Measurements from ENCODE around the gene NKX2-2.
"Not testable (repeated sequence)": the region's sequence is repeated elsewhere in the genome, so short reads cannot be mapped to it uniquely, and the experiment has no call there.

NKX2-2 gene

GRCh38 chr20:21508230-21509078 lies 5.4 kb downstream of the NKX2-2 start:
- DNase-seq (ENCODE audit: low read depth, low spot score), result no peak

- no peak for DNase-seq (ENCODE audit: low read depth, low spot score)
These were observed 6.2 kb downstream of the NKX2-2 start for GRCh38 chr20:21507400-21508229.

- peak; percentile 39 for DNase-seq (ENCODE audit: low read depth, low spot score)
These were observed 7.9 kb downstream of the NKX2-2 start for GRCh38 chr20:21505810-21506530.

GRCh38 chr20:21505161-21505809 lies 8.6 kb downstream of the NKX2-2 start:
- DNase-seq (ENCODE audit: low read depth, low spot score), result peak; percentile 58

- no peak for DNase-seq (ENCODE audit: low read depth, low spot score)
These were observed 9.5 kb downstream of the NKX2-2 start for GRCh38 chr20:21504323-21504722.

- DNase-seq (ENCODE audit: low read depth, low spot score), result no peak
These were observed 10.5 kb downstream of the NKX2-2 start for GRCh38 chr20:21503345-21503744.

- DNase-seq (ENCODE audit: low read depth, low spot score), result no peak
These were observed 12.7 kb downstream of the NKX2-2 start for GRCh38 chr20:21501184-21501583.

GRCh38 chr20:21500599-21500998 lies 13.3 kb downstream of the NKX2-2 start:
- DNase-seq (ENCODE audit: low read depth, low spot score), result no peak

- no peak for DNase-seq (ENCODE audit: low read depth, low spot score)
These were observed 14.2 kb downstream of the NKX2-2 start for GRCh38 chr20:21499641-21500040.

GRCh38 chr20:21498635-21499034 lies 15.2 kb downstream of the NKX2-2 start:
- no peak for DNase-seq (ENCODE audit: low read depth, low spot score)

GRCh38 chr20:21498195-21498594 lies 15.7 kb downstream of the NKX2-2 start:
- DNase-seq (ENCODE audit: low read depth, low spot score), result no peak

GRCh38 chr20:21496452-21496851 lies 17.4 kb downstream of the NKX2-2 start:
- no peak for DNase-seq (ENCODE audit: low read depth, low spot score)

GRCh38 chr20:21493049-21493448 lies 20.8 kb downstream of the NKX2-2 start:
- no peak for DNase-seq (ENCODE audit: low read depth, low spot score)

- DNase-seq (ENCODE audit: low read depth, low spot score), result no peak
These were observed 23.8 kb downstream of the NKX2-2 start for GRCh38 chr20:21490105-21490504.

GRCh38 chr20:21480144-21480543 lies 33.7 kb downstream of the NKX2-2 start:
- DNase-seq (ENCODE audit: low read depth, low spot score), result not testable (repeated sequence)

- DNase-seq (ENCODE audit: low read depth, low spot score), result no peak
These were observed 48.1 kb downstream of the NKX2-2 start for GRCh38 chr20:21465799-21466198.

- no peak for DNase-seq (ENCODE audit: low read depth, low spot score)
These were observed 48.9 kb downstream of the NKX2-2 start for GRCh38 chr20:21464916-21465315.

All from activated CD4-positive, CD25-positive, alpha-beta regulatory T cell treated with anti-CD3 and anti-CD28 coated beads, Interleukin-2, amount 50 U/mL, for 16 hours (primary cell).